ENCODE measurements around the gene IL18BP.

IL18BP gene

GRCh38 chr11:71971680-71972079 is 27.0 kb upstream of the IL18BP start:
- no peak overlapping the region for H3K27ac ChIP-seq
- TF ChIP-seq CTCF (conservative IDR thresholded peaks at IDR 0.05) (no peak), ZFX (IDR thresholded peaks at IDR 0.05) (no peak)

- no peak for TF ChIP-seq ZFX (IDR thresholded peaks at IDR 0.05)
- TF ChIP-seq CTCF (conservative IDR thresholded peaks at IDR 0.05) = no peak
- no peak overlapping the region for H3K27ac ChIP-seq
Observed at GRCh38 chr11:71976551-71976950, 22.2 kb upstream of the IL18BP start.

GRCh38 chr11:71977090-71977489 is 21.6 kb upstream of the IL18BP start:
- TF ChIP-seq CTCF (conservative IDR thresholded peaks at IDR 0.05) = no peak
- TF ChIP-seq ZFX (IDR thresholded peaks at IDR 0.05) = no peak
- no peak overlapping the region for H3K27ac ChIP-seq

GRCh38 chr11:71977743-71978418 is 20.8 kb upstream of the IL18BP start:
- H3K27ac ChIP-seq = no peak overlapping the region
- TF ChIP-seq CTCF (conservative IDR thresholded peaks at IDR 0.05) (peak; percentile 90), ZFX (IDR thresholded peaks at IDR 0.05) (no peak)

- H3K27ac ChIP-seq = no peak overlapping the region
- TF ChIP-seq CTCF (conservative IDR thresholded peaks at IDR 0.05) = no peak
Observed at GRCh38 chr11:71979094-71979493, 19.6 kb upstream of the IL18BP start.

GRCh38 chr11:71979602-71980001 is 19.1 kb upstream of the IL18BP start:
- H3K27ac ChIP-seq = no peak overlapping the region
- TF ChIP-seq CTCF (conservative IDR thresholded peaks at IDR 0.05) (no peak), ZFX (IDR thresholded peaks at IDR 0.05) (no peak)

GRCh38 chr11:71986131-71986530 is 12.6 kb upstream of the IL18BP start:
- TF ChIP-seq ZFX (IDR thresholded peaks at IDR 0.05) (no peak), CTCF (conservative IDR thresholded peaks at IDR 0.05) (no peak)
- H3K27ac ChIP-seq = no peak overlapping the region

Data from C4-2B (cell line).